GM10248 (cell line): ENCODE measurements around the gene SLC25A21.

Source experiments
- CTCF ChIA-PET: fragments of 300-600 bp; sonication (Branson Sonifier 250); formaldehyde crosslinking; extraction: SDS; loops from one replicate; lab custom pipeline; 2021; ENCODE audit warnings: antibody characterized with exemption; lab: Yijun Ruan, JAX
- POLR2A ChIA-PET: fragments of 350-650 bp; sonication (Branson Sonifier 250); formaldehyde crosslinking; extraction: SDS; loops from one replicate; lab custom pipeline; 2020; ENCODE audit warnings: antibody characterized with exemption; lab: Yijun Ruan, JAX
- DNase-seq: peaks from one replicate; pipeline ENCODE4 v3.0.0; 2012; ENCODE audit errors: extremely low spot score
- CTCF ChIP-seq: IDR thresholded peaks from 2 replicates; pipeline ENCODE4 v1.5.1; 2012; ENCODE audit warnings: mild to moderate bottlenecking, low read depth; ENCODE audit errors: extremely low read depth, missing control alignments, control extremely low read depth

The SLC25A21 gene

GRCh38 chr14:36859119-36859518 is 313.3 kb downstream of the SLC25A21 start:
- TF ChIP-seq CTCF: no peak
- ChIA-PET CTCF (no interaction called here), POLR2A (no interaction called here)
- no peak for DNase-seq

- ChIA-PET POLR2A (no interaction called here), CTCF (no interaction called here)
- DNase-seq: no peak
- no peak for TF ChIP-seq CTCF
Measured at GRCh38 chr14:36857842-36858445, 314.5 kb downstream of the SLC25A21 start.

GRCh38 chr14:36857136-36857535 is 315.3 kb downstream of the SLC25A21 start:
- TF ChIP-seq CTCF: no peak
- CTCF ChIA-PET: no interaction called here
- POLR2A ChIA-PET: no interaction called here
- DNase-seq: no peak

DNA sequence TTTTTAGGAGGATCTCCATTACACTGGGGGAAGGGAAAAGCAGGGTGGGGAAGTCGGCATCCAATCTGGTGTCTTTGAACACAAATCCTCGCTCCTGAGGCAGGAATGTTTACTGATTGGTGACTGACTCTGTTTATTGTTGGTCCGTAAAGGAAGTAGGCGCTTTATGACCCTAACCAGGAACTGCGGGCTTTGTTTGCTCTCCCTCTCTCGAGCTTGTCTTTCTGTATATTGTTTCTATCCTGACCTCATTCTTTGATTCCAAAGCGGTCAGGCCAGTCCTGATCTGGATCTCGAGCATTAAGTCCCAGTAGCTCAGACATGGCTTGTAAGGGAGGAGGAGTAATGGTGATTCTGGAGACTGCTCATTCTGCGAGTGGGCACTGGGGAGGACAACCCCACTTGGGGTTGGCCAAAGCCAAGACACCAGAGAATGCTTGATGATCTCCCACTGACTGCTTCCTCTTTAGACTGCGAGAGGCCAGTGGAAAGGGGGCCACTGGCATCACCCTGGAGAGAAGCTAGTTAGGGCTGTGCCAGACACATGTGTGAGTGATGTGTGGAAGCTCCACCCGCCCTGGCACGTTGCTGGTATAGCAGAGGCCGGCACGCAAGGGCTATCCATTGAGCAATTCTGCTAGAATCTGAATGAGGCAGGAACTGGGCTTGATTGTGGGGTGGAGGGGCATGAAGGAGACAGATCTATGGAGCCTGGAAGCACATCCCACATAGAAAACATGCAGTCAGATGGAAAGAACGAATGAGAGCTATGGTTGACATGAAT is 316.1 kb downstream of the SLC25A21 start:
- no peak for TF ChIP-seq CTCF
- POLR2A ChIA-PET: no interaction called here
- CTCF ChIA-PET: no interaction called here
- no peak for DNase-seq

- ChIA-PET CTCF (no interaction called here), POLR2A (no interaction called here)
- DNase-seq: no peak
- TF ChIP-seq CTCF: no peak
Measured at GRCh38 chr14:36855396-36855795, 317.0 kb downstream of the SLC25A21 start.

- ChIA-PET POLR2A (no interaction called here), CTCF (no interaction called here)
- TF ChIP-seq CTCF: no peak
- DNase-seq: no peak
Measured at GRCh38 chr14:36852981-36853691, 319.3 kb downstream of the SLC25A21 start.
